K562 (cell line): Measurements from ENCODE around the gene ID2.

Experiments used
- FIP1L1 ChIP-seq: fragments of 200-400 bp; formaldehyde crosslinking; IDR thresholded peaks from 2 replicates; pipeline ENCODE4 v1.6.1; 2018; ENCODE audit warnings: mild to moderate bottlenecking, low read depth, low read length; ENCODE audit not compliant: poor library complexity, severe bottlenecking
- RAD21 ChIP-seq, 2 experiments: fragments of 250-450 bp in 1 of 2; fragments of 450-650 bp in 1 of 2; sonication (Bioruptor Pico) in 1 of 2; formaldehyde crosslinking in 1 of 2; IDR thresholded peaks in 1 of 2; conservative IDR thresholded peaks in 1 of 2; 2 replicates each; pipeline versions ENCODE4 v1.4.0 to v1.8.0; 2020 to 2022; ENCODE audit warnings: mild to moderate bottlenecking in 2 of 2, moderate library complexity in 1 of 2
- SIN3A ChIP-seq, 2 experiments: fragments of 150-350 bp in 1 of 2; IDR thresholded peaks; 2 replicates each; pipeline ENCODE4 v1.6.1; 2011 to 2016; ENCODE audit warnings: borderline replicate concordance in 2 of 2, low read depth in 2 of 2, low read length in 2 of 2, mild to moderate bottlenecking in 2 of 2, moderate library complexity in 2 of 2; ENCODE audit not compliant: control insufficient read depth in 1 of 2
- ZNF23 ChIP-seq: fragments of 250-450 bp; sonication (Bioruptor Pico); IDR thresholded peaks from 2 replicates; pipeline ENCODE4 v1.4.0; 2020; ENCODE audit warnings: mild to moderate bottlenecking
- TF ChIP-seq, protein P1 (sequence below): fragments of 450-650 bp; IDR thresholded peaks from 2 replicates; pipeline ENCODE4 v1.6.1; 2014; ENCODE audit warnings: low read depth, mild to moderate bottlenecking, moderate library complexity, borderline replicate concordance

- TF ChIP-seq RAD21 (CRISPR knock-in tag; conservative IDR thresholded peaks at IDR 0.05 in 1 of 2, IDR thresholded peaks at IDR 0.05 in 1 of 2) (no peak), SIN3A (IDR thresholded peaks at IDR 0.05; ENCODE audit: borderline replicate concordance in 2 of 2, control insufficient read depth in 1 of 2, low read depth in 2 of 2, low read length in 2 of 2) (peak in 1 of 2 experiments; percentile 68; a peak in 2 of 4 replicates), ZNF23 (CRISPR knock-in tag) (no peak), FIP1L1 (peak; percentile 47)
- TF ChIP-seq, protein P1, sequence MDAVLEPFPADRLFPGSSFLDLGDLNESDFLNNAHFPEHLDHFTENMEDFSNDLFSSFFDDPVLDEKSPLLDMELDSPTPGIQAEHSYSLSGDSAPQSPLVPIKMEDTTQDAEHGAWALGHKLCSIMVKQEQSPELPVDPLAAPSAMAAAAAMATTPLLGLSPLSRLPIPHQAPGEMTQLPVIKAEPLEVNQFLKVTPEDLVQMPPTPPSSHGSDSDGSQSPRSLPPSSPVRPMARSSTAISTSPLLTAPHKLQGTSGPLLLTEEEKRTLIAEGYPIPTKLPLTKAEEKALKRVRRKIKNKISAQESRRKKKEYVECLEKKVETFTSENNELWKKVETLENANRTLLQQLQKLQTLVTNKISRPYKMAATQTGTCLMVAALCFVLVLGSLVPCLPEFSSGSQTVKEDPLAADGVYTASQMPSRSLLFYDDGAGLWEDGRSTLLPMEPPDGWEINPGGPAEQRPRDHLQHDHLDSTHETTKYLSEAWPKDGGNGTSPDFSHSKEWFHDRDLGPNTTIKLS, result no peak
Observed at GRCh38 chr2:8678731-8679566, 2.9 kb upstream of the ID2 start.
